Spleen (tissue), 7 donors: Measurements from ENCODE around the gene RTTN.

Experiments
- CTCF ChIP-seq, 11 experiments: fragments of 200-600 bp in 7 of 11; fragments of 450-650 bp in 4 of 11; sonication (generic) in 4 of 11; IDR thresholded peaks in 8 of 11; conservative IDR thresholded peaks in 3 of 11; 1 replicate in 7 of 11; 2 replicates in 4 of 11; pipeline versions ENCODE4 v1.4.0 to v1.8.0; 2016 to 2021; ENCODE audit warnings: antibody characterized with exemption in 11 of 11, inconsistent platforms in 4 of 11, mild to moderate bottlenecking in 1 of 11
- POLR2A ChIP-seq, 3 donors: fragments of 450-650 bp; IDR thresholded peaks; one replicate each; pipeline ENCODE4 v1.5.1; 2017; ENCODE audit warnings: antibody characterized with exemption in 3 of 3, mild to moderate bottlenecking in 1 of 3
- POLR2AphosphoS5 ChIP-seq, 3 donors: sonication (generic); formaldehyde crosslinking; IDR thresholded peaks; one replicate each; pipeline ENCODE4 v1.5.1; 2017; ENCODE audit warnings: antibody characterized with exemption in 3 of 3
- donor health status: DM: no; HTN: no; CAD: no; lungs with moderate emphysema.
- donor health status: DM: no; HTN: no; CAD: no.
- donor health status: DM: no; HTN: no; CAD: no.

DNA sequence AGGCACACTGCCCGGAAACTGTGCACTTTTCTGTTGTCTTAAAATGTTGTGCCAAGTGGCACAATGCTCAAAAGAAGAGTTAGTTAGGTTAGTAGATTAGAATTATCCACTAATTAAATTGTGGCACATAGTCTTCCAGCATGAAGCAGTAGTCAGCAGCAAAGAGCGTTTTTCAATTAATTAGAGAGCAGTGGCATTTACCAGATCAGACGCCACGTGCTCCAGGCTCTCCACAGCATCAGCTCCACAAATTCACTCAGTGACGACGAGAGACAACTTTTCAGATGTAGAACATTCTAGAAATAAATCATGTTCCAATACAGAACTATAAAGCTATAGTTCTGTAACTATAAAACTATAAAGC is 16.4 kb upstream of the RTTN start:
- no peak for TF ChIP-seq CTCF (IDR thresholded peaks at IDR 0.05 in 8 of 11, conservative IDR thresholded peaks at IDR 0.05 in 3 of 11)
- TF ChIP-seq POLR2AphosphoS5 (IDR thresholded peaks at IDR 0.05): no peak
- TF ChIP-seq POLR2A (IDR thresholded peaks at IDR 0.05): no peak
